A549 (cell line): ENCODE results near the gene NHSL2. TPM values are rescaled to one million over a fixed set of nuclear protein-coding genes. Genes with fewer than 3 reads are reported as not detected.

Experiments
- ATAC-seq, 2 experiments: fragments of 200-7000 bp in 1 of 2; fragments of >200 bp in 1 of 2; cut with Nextera tagmentation in 1 of 2; cut with Tn5 transposase in 1 of 2; 3 replicates each; pipeline versions ENCODE4 v1.8.0 to v1.9.1; 2018 to 2020; ENCODE audit warnings: mild to moderate bottlenecking in 1 of 2, moderate library complexity in 1 of 2
- CTCF ChIA-PET: fragments of 300-600 bp; sonication (Branson Sonifier 250); formaldehyde crosslinking; extraction: SDS; loops from one replicate; lab custom pipeline; 2021; ENCODE audit warnings: antibody characterized with exemption, inconsistent platforms; lab: Yijun Ruan, JAX
- POLR2A ChIA-PET: fragments of 350-600 bp; formaldehyde crosslinking; extraction: SDS; loops from one replicate; lab custom pipeline; 2021; ENCODE audit warnings: antibody characterized with exemption, inconsistent platforms; lab: Yijun Ruan, JAX
- DNase-seq, 2 experiments: peaks; one replicate each; pipeline versions ENCODE4 v3.0.0 to v3.0.0-alpha.2; 2011 to 2016; ENCODE audit warnings: low read depth in 1 of 2, low spot score in 1 of 2
- FAIRE-seq: peaks from 2 replicates; lab custom pipeline; 2011; peaks lifted over from hg19 to GRCh38; lab: Jason Lieb, UNC
- H3K27ac ChIP-seq, 2 experiments: fragments of >200 bp; sonication (Bioruptor Twin); formaldehyde crosslinking; 3 replicates each; pipeline ENCODE4 v1.5.1; 2016 to 2017
- H3K4me1 ChIP-seq: fragments of >200 bp; sonication (Bioruptor Twin); formaldehyde crosslinking; 3 replicates; pipeline ENCODE4 v1.6.1; 2016
- H3K4me2 ChIP-seq: fragments of >200 bp; sonication (Bioruptor Twin); formaldehyde crosslinking; 3 replicates; pipeline ENCODE4 v1.6.1; 2016
- H3K4me3 ChIP-seq: fragments of >200 bp; sonication (Bioruptor Twin); formaldehyde crosslinking; 3 replicates; pipeline ENCODE4 v1.5.1; 2016
- H3K9me3 ChIP-seq: fragments of >200 bp; sonication (Bioruptor Twin); formaldehyde crosslinking; 3 replicates; pipeline ENCODE4 v1.6.1; 2016
- CEBPB ChIP-seq, 2 experiments: fragments of >200 bp in 1 of 2; sonication (Bioruptor Twin) in 1 of 2; formaldehyde crosslinking in 1 of 2; IDR thresholded peaks; 2 replicates each; pipeline ENCODE4 v1.6.1; 2012 to 2016
- CTCF ChIP-seq: fragments of >200 bp; sonication (Bioruptor Twin); formaldehyde crosslinking; IDR thresholded peaks from 3 replicates; pipeline ENCODE4 v1.5.1; 2016
- EHMT2 ChIP-seq: fragments of 200-600 bp; sonication (generic); IDR thresholded peaks from 2 replicates; pipeline ENCODE4 v1.6.1; 2016; ENCODE audit warnings: antibody characterized with exemption, low read depth, mild to moderate bottlenecking, moderate library complexity
- EP300 ChIP-seq, 2 experiments: fragments of >200 bp; sonication (Bioruptor Twin); formaldehyde crosslinking; IDR thresholded peaks; 2 replicates in 1 of 2; 3 replicates in 1 of 2; pipeline ENCODE4 v1.6.1; 2016 to 2017
- FOSB ChIP-seq: fragments of 250-450 bp; sonication (Bioruptor Pico); IDR thresholded peaks from 2 replicates; pipeline ENCODE4 v1.5.0; 2020; ENCODE audit warnings: mild to moderate bottlenecking, moderate library complexity
- FOXS1 ChIP-seq: fragments of 250-450 bp; sonication (Bioruptor Pico); IDR thresholded peaks from 2 replicates; pipeline ENCODE4 v1.5.0; 2020; ENCODE audit warnings: mild to moderate bottlenecking, moderate library complexity
- HDAC2 ChIP-seq: fragments of 200-600 bp; sonication (generic); IDR thresholded peaks from 2 replicates; pipeline ENCODE4 v1.6.1; 2016
- HMGXB4 ChIP-seq: fragments of 250-450 bp; sonication (Bioruptor Pico); IDR thresholded peaks from 2 replicates; pipeline ENCODE4 v1.5.0; 2021; ENCODE audit warnings: mild to moderate bottlenecking, moderate library complexity, borderline replicate concordance
- HOXB13 ChIP-seq: fragments of 250-450 bp; sonication (Bioruptor Pico); IDR thresholded peaks from 2 replicates; pipeline ENCODE4 v1.5.0; 2020; ENCODE audit warnings: low read depth, mild to moderate bottlenecking, moderate library complexity
- JUNB ChIP-seq: fragments of >200 bp; sonication (Bioruptor Twin); formaldehyde crosslinking; IDR thresholded peaks from 2 replicates; pipeline ENCODE4 v1.6.1; 2016
- MAFK ChIP-seq: fragments of 450-650 bp; IDR thresholded peaks from 2 replicates; pipeline ENCODE4 v1.6.1; 2014; ENCODE audit not compliant: partially characterized antibody
- MAZ ChIP-seq: fragments of 150-350 bp; IDR thresholded peaks from 2 replicates; pipeline ENCODE4 v1.6.1; 2014; ENCODE audit warnings: antibody characterized with exemption, low read depth, low read length, borderline replicate concordance
- NFE2L2 ChIP-seq: fragments of 150-350 bp; conservative IDR thresholded peaks from 2 replicates; pipeline ENCODE4 v1.6.1; 2014; ENCODE audit warnings: low read length
- PHF8 ChIP-seq: fragments of 200-600 bp; sonication (generic); IDR thresholded peaks from 2 replicates; pipeline ENCODE4 v1.6.1; 2016; ENCODE audit warnings: low read depth, mild to moderate bottlenecking, antibody characterized with exemption, moderate library complexity, borderline replicate concordance
- POLR2A ChIP-seq: IDR thresholded peaks from 2 replicates; pipeline ENCODE4 v1.6.1; 2012; ENCODE audit warnings: mild to moderate bottlenecking, low read length
- POLR2AphosphoS2 ChIP-seq: conservative IDR thresholded peaks from 2 replicates; pipeline ENCODE4 v1.6.1; 2012; ENCODE audit warnings: low read length, improper control_type of control experiment, inconsistent platforms
- RAD21 ChIP-seq, 2 experiments: fragments of >200 bp in 1 of 2; sonication (Bioruptor Twin) in 1 of 2; formaldehyde crosslinking in 1 of 2; IDR thresholded peaks in 1 of 2; conservative IDR thresholded peaks in 1 of 2; 2 replicates in 1 of 2; 3 replicates in 1 of 2; pipeline ENCODE4 v1.6.1; 2012 to 2018; ENCODE audit warnings: inconsistent platforms in 1 of 2
- RFX5 ChIP-seq: fragments of 450-650 bp; IDR thresholded peaks from 2 replicates; pipeline ENCODE4 v1.7.1; 2014; ENCODE audit warnings: antibody characterized with exemption, mild to moderate bottlenecking, moderate library complexity
- SREBF2 ChIP-seq: fragments of 450-650 bp; IDR thresholded peaks from 2 replicates; pipeline ENCODE4 v1.6.1; 2014; ENCODE audit warnings: mild to moderate bottlenecking, moderate library complexity
- TFCP2L1 ChIP-seq: fragments of 250-450 bp; sonication (Bioruptor Pico); IDR thresholded peaks from 2 replicates; pipeline ENCODE4 v1.5.0; 2021; ENCODE audit warnings: mild to moderate bottlenecking
- ZC3H11A ChIP-seq: fragments of 450-650 bp; IDR thresholded peaks from 2 replicates; pipeline ENCODE4 v1.6.1; 2014; ENCODE audit warnings: antibody characterized with exemption, mild to moderate bottlenecking
- ZFP36 ChIP-seq: fragments of 450-650 bp; IDR thresholded peaks from 2 replicates; pipeline ENCODE4 v1.6.1; 2014; ENCODE audit warnings: borderline replicate concordance; ENCODE audit not compliant: partially characterized antibody
- ZNF302 ChIP-seq: fragments of 250-450 bp; sonication (Bioruptor Pico); IDR thresholded peaks from 2 replicates; pipeline ENCODE4 v1.9.0; 2021; ENCODE audit warnings: inconsistent platforms, mild to moderate bottlenecking, moderate library complexity
- ZSCAN20 ChIP-seq: fragments of 250-450 bp; sonication (Bioruptor Pico); IDR thresholded peaks from 2 replicates; pipeline ENCODE4 v1.8.0; 2022; ENCODE audit warnings: mild to moderate bottlenecking, moderate library complexity
- WGBS: methylation state at CpG from one replicate; pipeline ENCODE4 v1.1.6; 2017; ENCODE audit errors: missing lambda C conversion rate; 5-methylcytosine and 5-hydroxymethylcytosine counted together
- polyA plus RNA-seq, 4 experiments: library from polyadenylated mRNA; depleted of rRNA in 3 of 4; stranded (reverse); fragments of >200 nt; fragmentation: RNase III in 1 of 4; extraction: RNeasy Plus Mini Kit Qiagen cat#74134 plus additional on column Dnase treatment in 1 of 4; gene quantifications; 2 replicates in 3 of 4; 3 replicates in 1 of 4; pipeline ENCODE4 v1.2.3, GENCODE V29; 2011 to 2017
- TF ChIP-seq, protein P1 (sequence below): IDR thresholded peaks from 2 replicates; pipeline ENCODE4 v1.6.1; 2012; ENCODE audit warnings: low read depth, borderline replicate concordance
- TF ChIP-seq, protein P2 (sequence below): IDR thresholded peaks from 2 replicates; pipeline ENCODE4 v1.6.1; 2012

Gene NHSL2
- polyA plus RNA-seq, 2 of the 4 experiments (the other 2 are of a cell fraction) = 0.26 to 0.48 TPM

GRCh38 chrX:71935476-71935875 is 24.8 kb downstream of the NHSL2 start:
- FAIRE-seq (no peak), DNase-seq (no peak), ATAC-seq (no peak)
- no peaks in the 10 kb centered on the region for H3K9me3 ChIP-seq
- ChIA-PET POLR2A (no interaction called here), CTCF (interaction anchor here (0.6 to 1.5 kb wide), 2 partner anchors 15 to 25 kb away, joined by 3 to 4 read pairs; partner anchors contain the start of gene NHSL2)
- H3K4me3 ChIP-seq = no peak overlapping the region
- H3K4me2 ChIP-seq = no peak overlapping the region
- TF ChIP-seq EP300 (IDR thresholded peaks at IDR 0.05) (no peak), FOXS1 (CRISPR knock-in tag) (no peak), ZNF302 (CRISPR knock-in tag) (no peak), ZC3H11A (no peak), HOXB13 (CRISPR knock-in tag) (no peak), JUNB (no peak), CEBPB (IDR thresholded peaks at IDR 0.05) (no peak), FOSB (no peak), MAZ (no peak), ZSCAN20 (no peak), SREBF2 (no peak), MAFK (no peak), HDAC2 (no peak)
- TF ChIP-seq, protein P1, sequence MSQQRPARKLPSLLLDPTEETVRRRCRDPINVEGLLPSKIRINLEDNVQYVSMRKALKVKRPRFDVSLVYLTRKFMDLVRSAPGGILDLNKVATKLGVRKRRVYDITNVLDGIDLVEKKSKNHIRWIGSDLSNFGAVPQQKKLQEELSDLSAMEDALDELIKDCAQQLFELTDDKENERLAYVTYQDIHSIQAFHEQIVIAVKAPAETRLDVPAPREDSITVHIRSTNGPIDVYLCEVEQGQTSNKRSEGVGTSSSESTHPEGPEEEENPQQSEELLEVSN = no peak
- TF ChIP-seq, protein P2, sequence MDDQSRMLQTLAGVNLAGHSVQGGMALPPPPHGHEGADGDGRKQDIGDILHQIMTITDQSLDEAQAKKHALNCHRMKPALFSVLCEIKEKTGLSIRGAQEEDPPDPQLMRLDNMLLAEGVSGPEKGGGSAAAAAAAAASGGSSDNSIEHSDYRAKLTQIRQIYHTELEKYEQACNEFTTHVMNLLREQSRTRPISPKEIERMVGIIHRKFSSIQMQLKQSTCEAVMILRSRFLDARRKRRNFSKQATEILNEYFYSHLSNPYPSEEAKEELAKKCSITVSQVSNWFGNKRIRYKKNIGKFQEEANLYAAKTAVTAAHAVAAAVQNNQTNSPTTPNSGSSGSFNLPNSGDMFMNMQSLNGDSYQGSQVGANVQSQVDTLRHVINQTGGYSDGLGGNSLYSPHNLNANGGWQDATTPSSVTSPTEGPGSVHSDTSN = no peak
- H3K27ac ChIP-seq = no peak overlapping the region
- H3K4me1 ChIP-seq = no peaks in the 10 kb centered on the region
- 50% methylated on average over 3 of the region's 3 CpGs for WGBS

- POLR2A ChIA-PET = no interaction called here
- WGBS = 8% methylated on average over 1 of the region's 1 CpG
- no peak overlapping the region for H3K4me3 ChIP-seq
Observed at GRCh38 chrX:71936632-71937031, 26.0 kb downstream of the NHSL2 start.

More at GRCh38 chrX:71936632-71937031, 26.0 kb downstream of the NHSL2 start:
- no peaks in the 10 kb centered on the region for H3K9me3 ChIP-seq
- CTCF ChIA-PET = no interaction called here
- TF ChIP-seq HOXB13 (CRISPR knock-in tag) (no peak), POLR2AphosphoS2 (no peak), RFX5 (no peak), ZFP36 (no peak), HMGXB4 (CRISPR knock-in tag) (no peak), POLR2A (no peak), TFCP2L1 (CRISPR knock-in tag) (no peak), EHMT2 (no peak), FOSB (no peak), PHF8 (no peak), MAZ (no peak), CTCF (no peak), JUNB (no peak), NFE2L2 (no peak), RAD21 (conservative IDR thresholded peaks at IDR 0.05 in 1 of 2, IDR thresholded peaks at IDR 0.05 in 1 of 2) (no peak)
- TF ChIP-seq, protein P2 = no peak
- TF ChIP-seq, protein P1 = no peak
- no peak overlapping the region for H3K4me2 ChIP-seq
- H3K4me1 ChIP-seq = no peaks in the 10 kb centered on the region
- DNase-seq (no peak), ATAC-seq (no peak), FAIRE-seq (peak; percentile 73)
- H3K27ac ChIP-seq = no peak overlapping the region
